Measurements from ENCODE around the gene JMJD6. TPM values are rescaled to one million over a fixed set of nuclear protein-coding genes. Genes with fewer than 3 reads are reported as not detected.
A peak's percentile ranks its signal among the peaks of the same experiment; 100 is the strongest.

Gene JMJD6
- total RNA-seq, 2 experiments from 2014 or later, result 39.9 to 71.2 TPM

DNA sequence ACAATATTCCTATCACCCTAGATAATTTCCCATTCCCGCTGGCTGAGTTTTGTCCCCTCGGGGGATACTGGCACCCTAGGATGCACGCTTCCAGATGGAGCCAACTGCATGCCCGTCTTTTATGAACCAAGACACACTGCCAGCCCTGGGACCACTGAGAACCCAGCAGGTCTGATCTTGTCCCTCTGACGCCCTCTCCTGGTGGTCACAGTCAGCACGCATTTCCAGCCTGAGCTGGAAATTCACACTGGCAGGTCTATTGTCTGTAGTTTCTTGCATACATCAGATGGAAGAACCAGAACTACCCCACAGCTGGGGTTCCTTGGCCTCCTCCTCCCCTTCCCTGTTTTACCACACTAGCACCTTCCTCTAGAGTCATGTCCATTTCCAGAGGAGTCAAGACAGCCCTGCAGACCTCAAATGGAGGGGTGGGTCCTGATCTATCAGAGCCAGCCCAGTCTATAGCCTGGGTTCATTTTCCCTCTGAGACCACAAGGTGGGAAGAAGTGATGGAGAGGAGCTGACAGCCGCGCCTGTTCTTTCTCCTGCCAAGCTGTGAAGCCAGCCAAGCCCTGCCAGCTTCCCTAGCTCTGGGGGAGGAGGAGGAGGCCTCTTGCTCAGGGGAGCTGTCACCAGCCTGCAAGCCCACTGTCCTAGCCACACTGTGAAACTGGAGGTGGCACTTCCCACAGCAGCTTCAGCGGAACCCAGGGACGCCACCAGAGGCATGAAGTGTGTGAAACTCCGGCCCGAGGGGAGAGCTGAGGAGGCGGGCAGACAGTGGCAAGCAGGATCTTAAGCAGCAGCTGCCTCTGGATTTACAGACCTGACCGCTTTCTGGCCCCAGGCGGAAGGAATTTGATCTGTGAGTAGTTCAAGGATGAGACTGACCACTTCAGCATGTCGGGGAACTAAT is 44.9 kb downstream of the JMJD6 start:
- intact Hi-C loops (cut with micrococcal nuclease; ENCODE audit: unreplicated experiment), result loop anchor here (1.0 kb wide), 1 partner anchor 158 kb away; no protein-coding TSS in a partner anchor

GRCh38 chr17:76679239-76679638 is 47.2 kb downstream of the JMJD6 start:
- BruUV-seq (replicated peaks), result no TSS peak
- H3K4me1 ChIP-seq (ENCODE audit: insufficient read depth, low read length, poor library complexity, severe bottlenecking), result no peaks in the 10 kb centered on the region

More for the DNA sequence above, 44.9 kb downstream of the JMJD6 start:
- DNase-seq (ENCODE audit: low spot score), result peak; percentile 83
- Histone ChIP-seq H4K20me1 (ENCODE audit: insufficient read depth, low read length) (no peaks in the 10 kb centered on the region), H3K27ac (ENCODE audit: low read depth, low read length, poor library complexity, severe bottlenecking) (no peak overlapping the region), H3K4me3 (ENCODE audit: low read depth, low read length, poor library complexity, severe bottlenecking) (no peak overlapping the region), H3K36me3 (ENCODE audit: insufficient read depth, low read length) (no peaks in the 10 kb centered on the region), H3K9me3 (ENCODE audit: low read length) (no peaks in the 10 kb centered on the region), H3K79me2 (ENCODE audit: insufficient read depth, low read depth, low read length) (no peaks in the 10 kb centered on the region), H3K4me2 (ENCODE audit: low read length) (no peak overlapping the region), H3K4me1 (ENCODE audit: insufficient read depth, low read length, poor library complexity, severe bottlenecking) (no peaks in the 10 kb centered on the region), H2AFZ (ENCODE audit: low read length) (no peak overlapping the region), H3K9me2 (ENCODE audit: insufficient read depth, low read length) (no peaks in the 10 kb centered on the region)
- POLR2A ChIA-PET, result interaction anchor here (0.6 to 0.8 kb wide), 3 partner anchors 19 to 233 kb away, joined by 3 to 7 read pairs (median 3); no protein-coding TSS in a partner anchor
- TF ChIP-seq EZH2phosphoT487 (IDR thresholded peaks at IDR 0.05; ENCODE audit: borderline replicate concordance, low read depth, low read length) (no peak), CTCF (conservative IDR thresholded peaks at IDR 0.05; ENCODE audit: low read length) (peak; percentile 98)
- CTCF ChIA-PET (ENCODE audit: unreplicated experiment), result interaction anchor here (0.6 to 2.1 kb wide), 5 partner anchors 9 to 530 kb away, joined by 3 to 11 read pairs (median 4); no protein-coding TSS in a partner anchor
- no TSS peak for BruUV-seq (replicated peaks)

More at GRCh38 chr17:76679239-76679638, 47.2 kb downstream of the JMJD6 start:
- Histone ChIP-seq H3K4me3 (ENCODE audit: low read depth, low read length, poor library complexity, severe bottlenecking) (no peak overlapping the region), H3K36me3 (ENCODE audit: insufficient read depth, low read length) (no peaks in the 10 kb centered on the region), H3K9me2 (ENCODE audit: insufficient read depth, low read length) (no peaks in the 10 kb centered on the region), H3K27ac (ENCODE audit: low read depth, low read length, poor library complexity, severe bottlenecking) (no peak overlapping the region), H3K9me3 (ENCODE audit: low read length) (no peaks in the 10 kb centered on the region), H3K79me2 (ENCODE audit: insufficient read depth, low read depth, low read length) (no peaks in the 10 kb centered on the region), H3K4me2 (ENCODE audit: low read length) (no peak overlapping the region), H2AFZ (ENCODE audit: low read length) (no peak overlapping the region), H4K20me1 (ENCODE audit: insufficient read depth, low read length) (no peaks in the 10 kb centered on the region)
- CTCF ChIA-PET (ENCODE audit: unreplicated experiment), result no interaction called here
- no peak for DNase-seq (ENCODE audit: low spot score)
- intact Hi-C loops (cut with micrococcal nuclease; ENCODE audit: unreplicated experiment), result no loop called here
- POLR2A ChIA-PET, result interaction anchor here (0.5 to 0.7 kb wide), 3 partner anchors 12 to 76 kb away, joined by 3 to 7 read pairs (median 3); no protein-coding TSS in a partner anchor
- no peak for TF ChIP-seq EZH2phosphoT487 (IDR thresholded peaks at IDR 0.05; ENCODE audit: borderline replicate concordance, low read depth, low read length)
- no peak for TF ChIP-seq CTCF (conservative IDR thresholded peaks at IDR 0.05; ENCODE audit: low read length)
